PC-3 (cell line): Measurements from ENCODE around the gene WDR90. TPM values are rescaled to one million over a fixed set of nuclear protein-coding genes. Genes with fewer than 3 reads are reported as not detected.

Source experiments
- ATAC-seq: fragments of 200-7000 bp; cut with Tn5 transposase; 2 replicates; pipeline ENCODE4 v1.9.1; 2020; ENCODE audit warnings: mild to moderate bottlenecking, moderate library complexity
- BruUV-seq: library from RNA; stranded (reverse); fragments of 400-500 nt; replicated peaks from 2 replicates; lab custom pipeline; 2021; lab: Mats Ljungman, UMichigan
- CTCF ChIA-PET: fragments of 300-600 bp; sonication (Branson Sonifier 250); formaldehyde crosslinking; loops from one replicate; lab custom pipeline; 2022; ENCODE audit warnings: antibody characterized with exemption; lab: Charles Lee
- POLR2A ChIA-PET: fragments of 300-600 bp; sonication (Branson Sonifier 250); formaldehyde crosslinking; loops from one replicate; lab custom pipeline; 2022; ENCODE audit warnings: antibody characterized with exemption; ENCODE audit not compliant: unreplicated experiment; lab: Charles Lee
- DNase-seq: peaks from one replicate; pipeline ENCODE4 v3.0.0-alpha.2; 2015
- H2AFZ ChIP-seq: fragments of 300-600 bp; sonication (generic); 2 replicates; pipeline ENCODE4 v1.6.0; 2016; ENCODE audit warnings: antibody characterized with exemption, low read length
- H3F3A ChIP-seq: fragments of 300-600 bp; sonication (generic); one replicate; pipeline ENCODE4 v1.6.0; 2017; ENCODE audit warnings: antibody characterized with exemption, low read length, control low read depth, mild to moderate bottlenecking; ENCODE audit not compliant: unreplicated experiment
- H3K27ac ChIP-seq: fragments of 300-600 bp; sonication (generic); 2 replicates; pipeline ENCODE4 v1.5.1; 2016; ENCODE audit warnings: mild to moderate bottlenecking, low read length
- H3K27me3 ChIP-seq: fragments of 300-600 bp; sonication (generic); 2 replicates; pipeline ENCODE4 v1.6.1; 2016; ENCODE audit warnings: low read length, mixed read lengths
- H3K36me3 ChIP-seq: fragments of 300-600 bp; sonication (generic); 2 replicates; pipeline ENCODE4 v1.6.1; 2016; ENCODE audit warnings: low read depth, mixed run types, low read length, mixed read lengths
- H3K4me1 ChIP-seq: fragments of 300-600 bp; sonication (generic); 2 replicates; pipeline ENCODE4 v1.5.1; 2016; ENCODE audit warnings: low read length; ENCODE audit not compliant: insufficient read depth
- H3K4me2 ChIP-seq: fragments of 300-600 bp; sonication (generic); 2 replicates; pipeline ENCODE4 v1.6.0; 2016; ENCODE audit warnings: low read length
- H3K4me3 ChIP-seq: fragments of 300-600 bp; sonication (generic); 2 replicates; pipeline ENCODE4 v1.5.1; 2016; ENCODE audit warnings: mild to moderate bottlenecking, low read length, mixed read lengths
- H3K79me2 ChIP-seq: fragments of 300-600 bp; sonication (generic); 2 replicates; pipeline ENCODE4 v1.6.1; 2017; ENCODE audit warnings: low read length, mixed read lengths
- H3K9ac ChIP-seq: fragments of 300-600 bp; sonication (generic); 2 replicates; pipeline ENCODE4 v1.6.0; 2016; ENCODE audit warnings: mild to moderate bottlenecking, low read length
- H3K9me2 ChIP-seq: fragments of 300-600 bp; sonication (generic); replicated peaks from 2 replicates; pipeline ENCODE4 v1.6.1; 2016; ENCODE audit warnings: mixed run types, low read length, mixed read lengths
- H3K9me3 ChIP-seq: fragments of 300-600 bp; sonication (generic); 2 replicates; pipeline ENCODE4 v1.6.1; 2016; ENCODE audit warnings: low read length, mixed read lengths
- H4K20me1 ChIP-seq: fragments of 300-600 bp; sonication (generic); 2 replicates; pipeline ENCODE4 v1.6.1; 2016; ENCODE audit warnings: low read length, mixed read lengths
- CTCF ChIP-seq: fragments of 300-600 bp; sonication (generic); conservative IDR thresholded peaks from 2 replicates; pipeline ENCODE4 v1.5.1; 2017; ENCODE audit warnings: antibody characterized with exemption, low read depth, mild to moderate bottlenecking, low read length
- EZH2 ChIP-seq: fragments of 300-600 bp; sonication (generic); IDR thresholded peaks from one replicate; pipeline ENCODE4 v1.6.1; 2017; ENCODE audit warnings: antibody characterized with exemption, mild to moderate bottlenecking, low read length; ENCODE audit not compliant: unreplicated experiment
- EZH2phosphoT487 ChIP-seq: fragments of 300-600 bp; sonication (generic); IDR thresholded peaks from 2 replicates; pipeline ENCODE4 v1.6.1; 2018; ENCODE audit warnings: mild to moderate bottlenecking, antibody characterized with exemption, low read length, borderline replicate concordance
- intact Hi-C: fragments of 100-400 bp; cut with micrococcal nuclease; formaldehyde crosslinking; loops from 2 replicates; pipeline ENCODE4 v1.9.0; 2023
- total RNA-seq: library from RNA; depleted of rRNA; stranded (reverse); fragments of >200 nt; gene quantifications from 2 replicates; pipeline ENCODE4 v1.2.3, GENCODE V29; 2014

WDR90 gene
- total RNA-seq, 1 experiment from 2014 or later = 44.4 TPM

DNA sequence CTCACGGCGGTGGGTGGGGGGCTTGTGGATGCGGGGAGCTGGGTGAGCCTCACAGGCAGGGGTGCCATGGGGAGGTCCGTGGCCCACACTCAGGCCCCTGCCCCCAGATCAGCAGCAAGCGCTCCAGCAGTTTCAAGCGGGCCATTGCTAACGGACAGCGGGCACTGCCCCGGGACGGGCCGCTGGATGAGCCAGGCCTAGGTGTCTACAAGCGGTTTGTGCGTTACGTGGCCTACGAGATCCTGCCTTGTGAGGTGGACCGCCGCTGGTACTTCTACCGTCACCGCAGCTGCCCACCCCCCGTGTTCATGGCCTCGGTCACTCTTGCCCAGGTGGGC, 27.4 kb downstream of the WDR90 start:
- H3K27ac ChIP-seq = no peak overlapping the region
- no peaks in the 10 kb centered on the region for H3F3A ChIP-seq
- no peak for TF ChIP-seq EZH2phosphoT487
- no peaks in the 10 kb centered on the region for H3K9me2 ChIP-seq
- POLR2A ChIA-PET = no interaction called here
- H3K36me3 ChIP-seq = no peaks in the 10 kb centered on the region
- no peak for ATAC-seq
- intact Hi-C loops = no loop called here
- no peak overlapping the region for H3K9ac ChIP-seq
- peaks cover 12% of the 10 kb centered on the region for H3K79me2 ChIP-seq
- no peaks in the 10 kb centered on the region for H4K20me1 ChIP-seq
- CTCF ChIA-PET = no interaction called here
- DNase-seq = no peak
- peaks cover 3% of the 10 kb centered on the region for H3K4me1 ChIP-seq
- H3K4me2 ChIP-seq = no peak overlapping the region
- H3K9me3 ChIP-seq = no peaks in the 10 kb centered on the region
- H2AFZ ChIP-seq = no peak overlapping the region
- no peak overlapping the region for H3K4me3 ChIP-seq
- no TSS peak for BruUV-seq
- no peaks in the 10 kb centered on the region for H3K27me3 ChIP-seq

- no peak overlapping the region for H3K4me3 ChIP-seq
- no peak overlapping the region for H3K27ac ChIP-seq
- no peak overlapping the region for H3K9ac ChIP-seq
- no peaks in the 10 kb centered on the region for H3K9me3 ChIP-seq
- peaks cover 7% of the 10 kb centered on the region for H3K4me1 ChIP-seq
- BruUV-seq = no TSS peak
- TF ChIP-seq EZH2phosphoT487 (no peak), EZH2 (no peak), CTCF (no peak)
- H3K27me3 ChIP-seq = no peaks in the 10 kb centered on the region
- ATAC-seq (no peak), DNase-seq (no peak)
- H3K4me2 ChIP-seq = no peak overlapping the region
- no peaks in the 10 kb centered on the region for H3K9me2 ChIP-seq
- ChIA-PET CTCF (no interaction called here), POLR2A (no interaction called here)
- peaks cover 16% of the 10 kb centered on the region for H3K79me2 ChIP-seq
- H3F3A ChIP-seq = no peaks in the 10 kb centered on the region
- no peaks in the 10 kb centered on the region for H3K36me3 ChIP-seq
- peaks cover 3% of the 10 kb centered on the region; the same call in 1 of the 2 replicates for H4K20me1 ChIP-seq
- no peak overlapping the region for H2AFZ ChIP-seq
- intact Hi-C loops = no loop called here
These were observed 27.7 kb downstream of the WDR90 start for GRCh38 chr16:676913-677312.

GRCh38 chr16:677316-678190, 28.4 kb downstream of the WDR90 start:
- Histone ChIP-seq H4K20me1 (peaks cover 10% of the 10 kb centered on the region; the same call in 1 of the 2 replicates), H3K9me2 (no peaks in the 10 kb centered on the region), H3K4me3 (no peak overlapping the region), H3K27ac (no peak overlapping the region), H3K4me2 (no peak overlapping the region), H3K9ac (no peak overlapping the region), H3K36me3 (peaks cover 5% of the 10 kb centered on the region), H3K79me2 (peaks cover 22% of the 10 kb centered on the region), H3F3A (no peaks in the 10 kb centered on the region), H2AFZ (no peak overlapping the region), H3K9me3 (no peaks in the 10 kb centered on the region), H3K27me3 (no peaks in the 10 kb centered on the region), H3K4me1 (peaks cover 14% of the 10 kb centered on the region)
- no TSS peak for BruUV-seq
- ChIA-PET POLR2A (no interaction called here), CTCF (no interaction called here)
- intact Hi-C loops = no loop called here
- TF ChIP-seq EZH2phosphoT487 (no peak), EZH2 (no peak), CTCF (no peak)
- DNase-seq (no peak), ATAC-seq (no peak)
